A549 (cell line): ENCODE data around the gene LOC101059915.

Source experiments
- CTCF ChIP-seq: fragments of >200 bp; sonication (Bioruptor Twin); formaldehyde crosslinking; IDR thresholded peaks from 3 replicates; pipeline ENCODE4 v1.5.1; 2016
- JUN ChIP-seq, 2 experiments: fragments of >200 bp; sonication (Bioruptor Twin); formaldehyde crosslinking; IDR thresholded peaks; 2 replicates in 1 of 2; 3 replicates in 1 of 2; pipeline ENCODE4 v1.6.1; 2016 to 2017
- JUNB ChIP-seq: fragments of >200 bp; sonication (Bioruptor Twin); formaldehyde crosslinking; IDR thresholded peaks from 2 replicates; pipeline ENCODE4 v1.6.1; 2016
- MAFK ChIP-seq: fragments of 450-650 bp; IDR thresholded peaks from 2 replicates; pipeline ENCODE4 v1.6.1; 2014; ENCODE audit not compliant: partially characterized antibody
- NR3C1 ChIP-seq: fragments of >200 bp; sonication (Bioruptor Twin); formaldehyde crosslinking; IDR thresholded peaks from 3 replicates; pipeline ENCODE4 v1.6.1; 2017
- POLR2A ChIP-seq: IDR thresholded peaks from 2 replicates; pipeline ENCODE4 v1.6.1; 2012; ENCODE audit warnings: mild to moderate bottlenecking, low read length
- RAD21 ChIP-seq, 2 experiments: fragments of >200 bp in 1 of 2; sonication (Bioruptor Twin) in 1 of 2; formaldehyde crosslinking in 1 of 2; IDR thresholded peaks in 1 of 2; conservative IDR thresholded peaks in 1 of 2; 2 replicates in 1 of 2; 3 replicates in 1 of 2; pipeline ENCODE4 v1.6.1; 2012 to 2018; ENCODE audit warnings: inconsistent platforms in 1 of 2
- ZSCAN20 ChIP-seq: fragments of 250-450 bp; sonication (Bioruptor Pico); IDR thresholded peaks from 2 replicates; pipeline ENCODE4 v1.8.0; 2022; ENCODE audit warnings: mild to moderate bottlenecking, moderate library complexity

- TF ChIP-seq RAD21 (conservative IDR thresholded peaks at IDR 0.05 in 1 of 2, IDR thresholded peaks at IDR 0.05 in 1 of 2) (no peak), JUNB (no peak), CTCF (no peak), ZSCAN20 (CRISPR knock-in tag) (no peak), POLR2A (no peak), NR3C1 (no peak), MAFK (no peak), JUN (IDR thresholded peaks at IDR 0.05) (no peak)
Observed at GRCh38 chrX:71665747-71666146, 1.6 kb upstream of the LOC101059915 start.
